ENCODE measurements around the gene SYTL1.

SYTL1 gene

DNA sequence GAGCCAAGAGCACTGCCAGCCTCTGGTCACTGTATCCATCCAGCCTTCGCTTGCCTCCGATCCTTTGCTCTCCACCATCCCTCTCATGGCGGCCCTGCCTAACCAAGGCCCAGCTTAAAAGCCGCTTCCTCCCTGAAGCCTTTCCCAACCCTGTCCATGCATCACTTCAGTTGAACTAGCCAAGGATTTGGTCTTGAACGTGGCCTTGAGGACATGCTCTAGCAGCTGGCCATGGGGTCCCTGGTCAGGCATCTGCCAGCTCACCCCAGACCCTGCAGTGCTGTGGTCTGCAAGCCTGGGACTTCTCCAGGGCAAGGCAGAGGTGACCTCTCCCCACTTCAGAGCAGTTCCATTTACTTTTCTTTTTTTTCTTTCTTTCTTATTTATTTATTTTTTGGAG is 5.1 kb upstream of the SYTL1 start:
- H3K36me3 ChIP-seq (ENCODE audit: low read depth) = peaks cover 28% of the 10 kb centered on the region
- ATAC-seq (ENCODE audit: low read depth) (no peak), DNase-seq (ENCODE audit: low spot score) (no peak)
- no peaks in the 10 kb centered on the region for H3K27me3 ChIP-seq (ENCODE audit: insufficient read depth, poor library complexity, severe bottlenecking)
- H3K27ac ChIP-seq (ENCODE audit: poor library complexity, severe bottlenecking) = no peak overlapping the region
- no peak for TF ChIP-seq CTCF (IDR thresholded peaks at IDR 0.05; ENCODE audit: poor library complexity, severe bottlenecking)
- H3K4me3 ChIP-seq (ENCODE audit: severe bottlenecking) = no peak overlapping the region
- H3K9me3 ChIP-seq (ENCODE audit: severe bottlenecking) = no peaks in the 10 kb centered on the region
- peaks cover 13% of the 10 kb centered on the region for H3K4me1 ChIP-seq (ENCODE audit: insufficient read depth, poor library complexity, severe bottlenecking)

GRCh38 chr1:27338751-27339150 is 3.1 kb upstream of the SYTL1 start:
- Histone ChIP-seq H3K9me3 (ENCODE audit: severe bottlenecking) (no peaks in the 10 kb centered on the region), H3K27ac (ENCODE audit: poor library complexity, severe bottlenecking) (peak overlapping the region; percentile 92), H3K4me1 (ENCODE audit: insufficient read depth, poor library complexity, severe bottlenecking) (peaks cover 16% of the 10 kb centered on the region), H3K4me3 (ENCODE audit: severe bottlenecking) (no peak overlapping the region), H3K27me3 (ENCODE audit: insufficient read depth, poor library complexity, severe bottlenecking) (no peaks in the 10 kb centered on the region), H3K36me3 (ENCODE audit: low read depth) (peaks cover 12% of the 10 kb centered on the region)
- no peak for DNase-seq (ENCODE audit: low spot score)
- ATAC-seq (ENCODE audit: low read depth) = no peak
- no peak for TF ChIP-seq CTCF (IDR thresholded peaks at IDR 0.05; ENCODE audit: poor library complexity, severe bottlenecking)

- Histone ChIP-seq H3K4me3 (ENCODE audit: severe bottlenecking) (no peak overlapping the region), H3K36me3 (ENCODE audit: low read depth) (peaks cover 7% of the 10 kb centered on the region), H3K9me3 (ENCODE audit: severe bottlenecking) (no peaks in the 10 kb centered on the region), H3K27me3 (ENCODE audit: insufficient read depth, poor library complexity, severe bottlenecking) (no peaks in the 10 kb centered on the region), H3K27ac (ENCODE audit: poor library complexity, severe bottlenecking) (peak overlapping the region; percentile 92), H3K4me1 (ENCODE audit: insufficient read depth, poor library complexity, severe bottlenecking) (peaks cover 19% of the 10 kb centered on the region)
- DNase-seq (ENCODE audit: low spot score) (no peak), ATAC-seq (ENCODE audit: low read depth) (no peak)
- TF ChIP-seq CTCF (IDR thresholded peaks at IDR 0.05; ENCODE audit: poor library complexity, severe bottlenecking) = no peak
Observed at GRCh38 chr1:27339213-27339612, 2.6 kb upstream of the SYTL1 start.

- Histone ChIP-seq H3K27ac (ENCODE audit: poor library complexity, severe bottlenecking) (peak overlapping the region; percentile 92), H3K36me3 (ENCODE audit: low read depth) (peaks cover 12% of the 10 kb centered on the region; the same call in 1 of the 2 replicates), H3K27me3 (ENCODE audit: insufficient read depth, poor library complexity, severe bottlenecking) (no peaks in the 10 kb centered on the region), H3K4me3 (ENCODE audit: severe bottlenecking) (peak overlapping the region; percentile 37), H3K9me3 (ENCODE audit: severe bottlenecking) (no peaks in the 10 kb centered on the region), H3K4me1 (ENCODE audit: insufficient read depth, poor library complexity, severe bottlenecking) (peaks cover 25% of the 10 kb centered on the region)
- no peak for DNase-seq (ENCODE audit: low spot score)
- TF ChIP-seq CTCF (IDR thresholded peaks at IDR 0.05; ENCODE audit: poor library complexity, severe bottlenecking) = no peak
- ATAC-seq (ENCODE audit: low read depth) = no peak; the same call in 1 of the 3 replicates
Observed at GRCh38 chr1:27342391-27342777, 562 bp downstream of the SYTL1 start.

GRCh38 chr1:27342778-27343638 is 1.2 kb downstream of the SYTL1 start:
- ATAC-seq (ENCODE audit: low read depth) = peak; percentile 82
- TF ChIP-seq CTCF (IDR thresholded peaks at IDR 0.05; ENCODE audit: poor library complexity, severe bottlenecking) = no peak

More at GRCh38 chr1:27342778-27343638, 1.2 kb downstream of the SYTL1 start:
- peak; percentile 98 for DNase-seq (ENCODE audit: low spot score)
- H3K27me3 ChIP-seq (ENCODE audit: insufficient read depth, poor library complexity, severe bottlenecking) = no peaks in the 10 kb centered on the region
- H3K4me3 ChIP-seq (ENCODE audit: severe bottlenecking) = peak overlapping the region; percentile 37
- peaks cover 12% of the 10 kb centered on the region; the same call in 1 of the 2 replicates for H3K36me3 ChIP-seq (ENCODE audit: low read depth)
- H3K9me3 ChIP-seq (ENCODE audit: severe bottlenecking) = no peaks in the 10 kb centered on the region
- H3K27ac ChIP-seq (ENCODE audit: poor library complexity, severe bottlenecking) = peak overlapping the region; percentile 92
- H3K4me1 ChIP-seq (ENCODE audit: insufficient read depth, poor library complexity, severe bottlenecking) = peaks cover 26% of the 10 kb centered on the region
